Neural progenitor cell (in vitro differentiated cells): ENCODE data around the gene CABLES1. TPM values are rescaled to one million over a fixed set of nuclear protein-coding genes. Genes with fewer than 3 reads are reported as not detected.

Experiments used
- DNase-seq: peaks from one replicate; pipeline ENCODE4 v3.0.0-alpha.2; 2016; ENCODE audit warnings: low spot score
- H2AFZ ChIP-seq: fragments of 200-600 bp; sonication (generic); replicated peaks from 2 replicates; pipeline ENCODE4 v1.6.1; 2016; ENCODE audit warnings: antibody characterized with exemption
- H3F3A ChIP-seq: fragments of 200-600 bp; sonication (generic); 2 replicates; pipeline ENCODE4 v1.6.1; 2016; ENCODE audit warnings: antibody characterized with exemption, low read depth
- H3K27ac ChIP-seq: fragments of 200-600 bp; sonication (generic); 2 replicates; pipeline ENCODE4 v1.5.1; 2016; ENCODE audit warnings: mild to moderate bottlenecking
- H3K27me3 ChIP-seq: fragments of 200-600 bp; sonication (generic); 2 replicates; pipeline ENCODE4 v1.6.1; 2016; ENCODE audit warnings: mild to moderate bottlenecking, moderate library complexity
- H3K36me3 ChIP-seq: fragments of 200-600 bp; sonication (generic); 2 replicates; pipeline ENCODE4 v1.5.1; 2016
- H3K4me1 ChIP-seq: fragments of 200-600 bp; sonication (generic); 2 replicates; pipeline ENCODE4 v1.6.1; 2016; ENCODE audit warnings: mixed run types
- H3K4me2 ChIP-seq: fragments of 200-600 bp; sonication (generic); 2 replicates; pipeline ENCODE4 v1.6.1; 2016
- H3K4me3 ChIP-seq: fragments of 200-600 bp; sonication (generic); 2 replicates; pipeline ENCODE4 v1.5.1; 2016
- H3K79me2 ChIP-seq: fragments of 200-600 bp; sonication (generic); 2 replicates; pipeline ENCODE4 v1.6.1; 2016; ENCODE audit warnings: low read depth
- H3K9ac ChIP-seq: fragments of 200-600 bp; sonication (generic); 2 replicates; pipeline ENCODE4 v1.6.1; 2016
- H3K9me3 ChIP-seq: fragments of 200-600 bp; sonication (generic); 2 replicates; pipeline ENCODE4 v1.5.1; 2016; ENCODE audit warnings: low read depth
- H4K20me1 ChIP-seq: fragments of 200-600 bp; sonication (generic); 2 replicates; pipeline ENCODE4 v1.6.1; 2016; ENCODE audit warnings: low read depth
- H3K27ac Mint-ChIP-seq: 3 replicates; pipeline ENCODE4 v1.8.0; 2021; ENCODE audit warnings: mixed read lengths
- H3K27me3 Mint-ChIP-seq: 2 replicates; pipeline ENCODE4 v1.8.0; 2022; ENCODE audit warnings: low read depth, mild to moderate bottlenecking, inconsistent platforms, moderate library complexity, mixed read lengths; ENCODE audit not compliant: insufficient read depth
- H3K36me3 Mint-ChIP-seq: 3 replicates; pipeline ENCODE4 v1.8.0; 2021; ENCODE audit warnings: mixed read lengths
- H3K4me1 Mint-ChIP-seq: 3 replicates; pipeline ENCODE4 v1.8.0; 2021; ENCODE audit warnings: mixed read lengths
- H3K4me3 Mint-ChIP-seq: 3 replicates; pipeline ENCODE4 v1.8.0; 2021; ENCODE audit warnings: mild to moderate bottlenecking, moderate library complexity, mixed read lengths
- H3K9me3 Mint-ChIP-seq: 3 replicates; pipeline ENCODE4 v1.8.0; 2020; ENCODE audit warnings: mixed read lengths
- EZH2 ChIP-seq: fragments of 200-600 bp; sonication (generic); IDR thresholded peaks from 2 replicates; pipeline ENCODE4 v1.6.1; 2017; ENCODE audit warnings: antibody characterized with exemption, mild to moderate bottlenecking, moderate library complexity
- EZH2phosphoT487 ChIP-seq: fragments of 200-600 bp; sonication (generic); IDR thresholded peaks from 2 replicates; pipeline ENCODE4 v1.6.1; 2017; ENCODE audit warnings: antibody characterized with exemption
- total RNA-seq: library from RNA; depleted of rRNA; stranded (reverse); fragments of >200 nt; gene quantifications from 2 replicates; pipeline ENCODE4 v1.2.3, GENCODE V29; 2015; ENCODE audit warnings: low replicate concordance
- TF ChIP-seq, protein P1 (sequence below): fragments of 200-600 bp; sonication (generic); IDR thresholded peaks from 2 replicates; pipeline ENCODE4 v1.5.1; 2017; ENCODE audit warnings: antibody characterized with exemption, mild to moderate bottlenecking

Gene CABLES1
- total RNA-seq, 1 donor from 2014 or later = 2.8 TPM

DNA sequence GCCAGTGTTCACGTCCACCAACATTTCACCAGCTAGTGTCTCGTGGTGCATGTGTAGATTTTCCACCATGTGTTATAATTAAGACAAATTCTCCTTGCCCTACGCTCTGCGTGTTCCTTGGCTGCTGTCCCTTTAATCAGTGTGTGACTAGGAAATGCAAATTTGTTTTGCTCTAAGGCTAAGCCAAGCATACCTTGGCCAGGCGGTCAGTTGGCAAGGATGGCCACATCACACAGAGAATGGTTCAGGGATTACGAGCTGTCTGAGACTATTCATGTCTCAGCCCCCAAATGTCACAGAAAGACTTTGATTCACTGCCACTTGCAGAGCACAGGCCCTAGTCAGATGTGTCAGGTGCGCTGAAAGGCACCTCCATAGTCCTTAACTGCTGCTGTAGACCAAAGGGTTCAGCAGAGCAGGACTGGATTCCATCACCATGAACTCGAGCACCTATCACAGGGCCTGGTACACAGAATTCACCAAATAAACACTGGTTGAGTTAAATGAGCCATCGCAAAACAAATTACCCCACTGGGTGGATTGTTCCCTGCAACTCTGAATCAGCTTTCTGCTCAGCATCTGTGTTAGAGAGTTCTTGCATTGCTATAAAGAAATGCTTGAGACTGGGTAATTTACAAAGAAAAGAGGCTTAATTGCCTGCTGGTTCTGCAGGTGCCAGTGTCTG is 128.4 kb downstream of the CABLES1 start:
- H3K9me3 Mint-ChIP-seq = peaks cover 8% of the 10 kb centered on the region
- Histone ChIP-seq H3K27me3 (no peaks in the 10 kb centered on the region), H3K9ac (no peak overlapping the region), H3K4me1 (peaks cover 20% of the 10 kb centered on the region), H2AFZ (no peak overlapping the region), H3K27ac (no peak overlapping the region), H3F3A (peaks cover 21% of the 10 kb centered on the region), H3K4me2 (no peak overlapping the region), H3K36me3 (no peaks in the 10 kb centered on the region), H3K4me3 (no peak overlapping the region), H3K79me2 (no peaks in the 10 kb centered on the region), H4K20me1 (peaks cover 7% of the 10 kb centered on the region), H3K9me3 (no peaks in the 10 kb centered on the region)
- TF ChIP-seq, protein P1, sequence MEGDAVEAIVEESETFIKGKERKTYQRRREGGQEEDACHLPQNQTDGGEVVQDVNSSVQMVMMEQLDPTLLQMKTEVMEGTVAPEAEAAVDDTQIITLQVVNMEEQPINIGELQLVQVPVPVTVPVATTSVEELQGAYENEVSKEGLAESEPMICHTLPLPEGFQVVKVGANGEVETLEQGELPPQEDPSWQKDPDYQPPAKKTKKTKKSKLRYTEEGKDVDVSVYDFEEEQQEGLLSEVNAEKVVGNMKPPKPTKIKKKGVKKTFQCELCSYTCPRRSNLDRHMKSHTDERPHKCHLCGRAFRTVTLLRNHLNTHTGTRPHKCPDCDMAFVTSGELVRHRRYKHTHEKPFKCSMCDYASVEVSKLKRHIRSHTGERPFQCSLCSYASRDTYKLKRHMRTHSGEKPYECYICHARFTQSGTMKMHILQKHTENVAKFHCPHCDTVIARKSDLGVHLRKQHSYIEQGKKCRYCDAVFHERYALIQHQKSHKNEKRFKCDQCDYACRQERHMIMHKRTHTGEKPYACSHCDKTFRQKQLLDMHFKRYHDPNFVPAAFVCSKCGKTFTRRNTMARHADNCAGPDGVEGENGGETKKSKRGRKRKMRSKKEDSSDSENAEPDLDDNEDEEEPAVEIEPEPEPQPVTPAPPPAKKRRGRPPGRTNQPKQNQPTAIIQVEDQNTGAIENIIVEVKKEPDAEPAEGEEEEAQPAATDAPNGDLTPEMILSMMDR = no peak
- no peak for TF ChIP-seq EZH2
- TF ChIP-seq EZH2phosphoT487 = no peak
- H3K36me3 Mint-ChIP-seq = no peaks in the 10 kb centered on the region
- no peak for DNase-seq
- H3K4me1 Mint-ChIP-seq = peaks cover 23% of the 10 kb centered on the region
- no peak overlapping the region for H3K4me3 Mint-ChIP-seq
- H3K27ac Mint-ChIP-seq = no peak overlapping the region
- H3K27me3 Mint-ChIP-seq = peaks cover 7% of the 10 kb centered on the region

DNA sequence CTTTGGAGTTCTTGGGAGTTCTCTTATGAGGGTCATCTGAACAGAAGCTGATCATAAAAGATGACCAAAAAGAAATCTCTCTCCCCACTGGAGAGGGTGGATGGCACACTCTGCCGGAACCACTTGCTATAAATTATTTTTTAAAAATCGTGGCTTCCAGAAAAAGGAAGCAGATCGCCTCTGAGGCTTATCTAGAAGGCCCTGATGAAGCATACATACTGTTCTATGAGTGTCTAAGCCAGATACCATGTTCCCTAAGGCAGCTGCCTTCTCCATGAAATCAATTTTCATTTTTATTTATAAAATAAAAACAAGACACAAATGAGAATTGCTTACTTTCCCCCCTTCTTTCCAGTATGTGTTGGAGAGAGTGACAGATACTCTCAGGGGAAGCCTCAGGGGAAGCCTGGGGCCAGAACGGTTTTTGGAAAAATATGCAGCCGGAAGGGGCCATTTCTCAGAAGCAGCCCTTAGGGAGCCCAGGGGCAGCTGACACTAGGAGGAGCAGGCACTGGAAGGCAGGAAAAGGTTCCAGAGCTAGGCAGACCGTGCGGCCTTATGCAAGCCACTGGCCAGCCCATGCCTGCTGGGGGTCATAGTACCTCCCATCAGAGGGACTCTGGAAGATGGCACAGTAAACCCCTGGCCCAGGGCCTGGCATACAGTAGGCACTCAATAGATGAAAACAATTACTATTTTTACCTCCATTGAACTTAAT is 130.6 kb downstream of the CABLES1 start:
- Histone ChIP-seq H3K36me3 (no peaks in the 10 kb centered on the region), H2AFZ (no peak overlapping the region), H4K20me1 (no peaks in the 10 kb centered on the region), H3K4me2 (no peak overlapping the region), H3K9me3 (peaks cover 6% of the 10 kb centered on the region), H3K27ac (no peak overlapping the region), H3F3A (no peaks in the 10 kb centered on the region), H3K27me3 (no peaks in the 10 kb centered on the region), H3K4me1 (no peaks in the 10 kb centered on the region), H3K79me2 (no peaks in the 10 kb centered on the region), H3K9ac (no peak overlapping the region), H3K4me3 (no peak overlapping the region)
- Mint-ChIP-seq H3K36me3 (peaks cover 5% of the 10 kb centered on the region), H3K27ac (no peak overlapping the region), H3K4me1 (peaks cover 2% of the 10 kb centered on the region), H3K27me3 (peaks cover 4% of the 10 kb centered on the region), H3K9me3 (peaks cover 23% of the 10 kb centered on the region), H3K4me3 (no peak overlapping the region)
- no peak for DNase-seq
- TF ChIP-seq EZH2 (no peak), EZH2phosphoT487 (no peak)
- TF ChIP-seq, protein P1 = no peak

DNA sequence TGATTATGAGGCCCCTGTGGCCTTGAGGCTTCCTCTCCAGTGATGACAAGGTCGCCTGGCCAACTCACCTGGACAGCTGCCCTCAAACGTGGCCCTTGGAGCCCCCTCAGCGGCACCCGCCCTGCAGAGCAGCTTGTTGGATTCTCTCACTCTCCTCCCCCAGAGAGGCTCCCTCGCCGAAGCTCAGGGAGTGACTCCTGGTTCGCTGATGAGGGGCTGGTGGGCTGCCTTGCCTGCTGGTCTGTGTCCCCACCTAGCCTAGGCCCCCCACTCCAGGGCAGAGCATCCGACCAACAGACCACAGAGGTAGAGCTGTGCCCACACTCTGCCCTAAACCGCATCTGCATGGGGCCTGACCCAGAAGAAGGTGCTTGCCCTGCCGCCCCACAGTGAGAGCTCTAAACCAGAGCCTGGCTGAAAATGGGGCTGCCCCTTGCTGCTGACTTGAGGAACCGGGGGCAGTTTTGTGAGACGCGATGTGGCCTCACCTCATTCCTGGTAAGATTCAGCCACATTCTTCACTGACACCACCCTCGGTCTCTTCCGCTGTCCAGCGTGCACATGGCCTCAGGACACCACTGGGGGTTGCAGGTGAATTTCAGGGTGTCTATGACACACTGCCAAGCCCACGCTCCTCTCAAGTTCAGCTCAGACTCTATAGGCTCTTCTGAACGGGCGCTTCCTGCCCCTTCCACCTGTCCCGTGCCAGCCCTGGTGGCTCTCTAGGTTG is 131.6 kb downstream of the CABLES1 start:
- H3K4me1 ChIP-seq = no peaks in the 10 kb centered on the region
- no peak overlapping the region for H3K4me3 Mint-ChIP-seq
- H3K27me3 Mint-ChIP-seq = peaks cover 4% of the 10 kb centered on the region
- H3K36me3 ChIP-seq = no peaks in the 10 kb centered on the region
- peaks cover 27% of the 10 kb centered on the region for H3K9me3 Mint-ChIP-seq
- DNase-seq = no peak
- no peaks in the 10 kb centered on the region for H4K20me1 ChIP-seq
- H3K36me3 Mint-ChIP-seq = peaks cover 5% of the 10 kb centered on the region
- TF ChIP-seq EZH2phosphoT487 = no peak
- H3K4me2 ChIP-seq = no peak overlapping the region
- no peaks in the 10 kb centered on the region for H3F3A ChIP-seq
- H3K4me3 ChIP-seq = no peak overlapping the region
- no peaks in the 10 kb centered on the region for H3K79me2 ChIP-seq
- H3K27ac ChIP-seq = no peak overlapping the region
- H3K9me3 ChIP-seq = peaks cover 6% of the 10 kb centered on the region
- H3K9ac ChIP-seq = no peak overlapping the region
- no peaks in the 10 kb centered on the region for H3K27me3 ChIP-seq
- no peak overlapping the region for H3K27ac Mint-ChIP-seq
- H2AFZ ChIP-seq = no peak overlapping the region
- H3K4me1 Mint-ChIP-seq = no peaks in the 10 kb centered on the region
